ENCODE results near the gene PLA2G2C.
"Not testable (repeated sequence)": the region's sequence is repeated elsewhere in the genome, so short reads cannot be mapped to it uniquely, and the experiment has no call there.

Gene PLA2G2C

DNA sequence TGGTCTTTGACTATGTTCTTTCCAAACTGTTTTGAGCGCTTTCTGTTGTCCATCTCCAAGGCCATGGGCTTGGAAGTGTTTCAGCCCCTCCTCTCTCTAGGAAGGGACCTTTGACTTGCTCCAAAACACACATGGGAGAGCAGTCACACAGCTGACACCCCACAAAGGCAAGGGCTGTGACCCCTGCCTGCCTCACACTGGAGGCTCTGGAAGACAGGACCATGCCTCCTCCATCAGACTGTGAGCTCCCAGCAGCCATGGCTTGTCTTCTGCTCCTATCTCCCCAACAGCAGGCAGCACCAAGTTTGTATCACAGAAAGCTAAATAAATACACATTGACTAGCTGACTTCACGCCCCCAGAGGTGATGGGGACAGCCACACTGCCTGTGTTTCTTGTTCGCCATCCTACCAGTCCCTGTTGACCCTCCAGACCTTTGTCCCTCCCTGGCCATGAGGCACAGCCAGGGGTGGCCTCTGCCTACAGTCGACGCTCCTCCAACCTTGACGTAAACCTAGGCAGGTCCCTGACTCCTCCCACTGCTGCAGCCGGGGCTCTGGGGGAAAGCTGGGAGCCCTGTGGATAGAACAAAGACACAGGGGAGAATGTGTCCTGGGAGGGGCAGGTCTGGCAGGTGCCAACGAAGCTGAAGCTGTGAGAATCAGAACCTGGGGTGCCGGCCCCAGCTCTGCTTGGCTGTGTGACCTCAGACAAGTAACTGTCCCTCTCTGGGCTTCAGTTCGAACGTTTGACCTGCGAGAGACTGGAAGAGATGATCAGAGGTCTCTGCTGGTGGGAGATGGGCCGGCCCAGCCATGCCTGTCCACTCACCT, 42.4 kb downstream of the PLA2G2C start:
- Mint-ChIP-seq H3K4me3 (no peak overlapping the region), H3K27me3 (peaks cover 4% of the 10 kb centered on the region), H3K36me3 (ENCODE audit: low read depth) (no peaks in the 10 kb centered on the region), H3K9me3 (no peaks in the 10 kb centered on the region), H3K27ac (no peak overlapping the region), H3K4me1 (ENCODE audit: low read depth) (no peaks in the 10 kb centered on the region)
- DNase-seq: no peak

DNA sequence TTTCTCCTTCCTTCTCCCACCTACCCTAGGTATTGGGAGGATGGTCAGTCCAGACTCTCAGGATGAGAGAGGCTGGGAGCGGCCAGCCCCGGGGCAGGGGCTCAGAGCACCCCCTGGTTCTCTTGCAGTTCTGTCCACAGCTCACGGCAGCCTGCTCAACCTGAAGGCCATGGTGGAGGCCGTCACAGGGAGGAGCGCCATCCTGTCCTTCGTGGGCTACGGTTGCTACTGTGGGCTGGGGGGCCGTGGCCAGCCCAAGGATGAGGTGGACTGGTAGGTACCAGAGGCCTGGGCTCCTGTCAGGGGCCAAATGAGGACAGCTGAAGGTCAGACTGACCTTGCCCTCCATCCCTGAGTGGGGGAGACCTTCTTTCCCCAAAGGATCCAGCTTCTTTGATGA, 43.0 kb downstream of the PLA2G2C start:
- no peak overlapping the region for H3K4me3 Mint-ChIP-seq
- H3K36me3 Mint-ChIP-seq (ENCODE audit: low read depth): no peaks in the 10 kb centered on the region
- H3K27me3 Mint-ChIP-seq: peaks cover 4% of the 10 kb centered on the region
- no peak for DNase-seq
- no peaks in the 10 kb centered on the region for H3K4me1 Mint-ChIP-seq (ENCODE audit: low read depth)
- no peak overlapping the region for H3K27ac Mint-ChIP-seq
- no peaks in the 10 kb centered on the region for H3K9me3 Mint-ChIP-seq

- Mint-ChIP-seq H3K4me3 (no peak overlapping the region), H3K27me3 (peaks cover 7% of the 10 kb centered on the region), H3K27ac (no peak overlapping the region), H3K36me3 (ENCODE audit: low read depth) (no peaks in the 10 kb centered on the region), H3K4me1 (ENCODE audit: low read depth) (no peaks in the 10 kb centered on the region), H3K9me3 (no peaks in the 10 kb centered on the region)
- no peak for DNase-seq
Measured at GRCh38 chr1:20142001-20142710, 44.2 kb downstream of the PLA2G2C start.

DNA sequence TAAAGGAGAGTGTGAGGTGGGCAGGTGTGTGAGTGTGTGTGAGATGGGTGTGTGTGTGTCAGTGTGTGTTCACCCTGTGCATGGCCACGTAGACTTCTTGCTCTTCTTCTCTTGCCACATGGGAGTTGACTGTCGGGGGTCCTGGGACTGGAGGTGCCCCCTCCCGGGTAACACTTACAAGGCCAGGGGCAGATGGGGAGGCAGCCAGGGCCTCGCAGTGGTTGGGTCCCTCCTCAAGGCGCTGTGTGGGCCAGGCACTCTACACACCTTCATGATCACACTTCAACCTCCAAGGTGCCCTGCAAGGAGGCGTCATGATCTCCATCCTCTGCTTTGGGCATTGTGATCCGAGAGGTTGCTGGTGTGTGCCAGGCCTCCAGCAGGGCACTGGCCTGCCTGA, 44.9 kb downstream of the PLA2G2C start:
- Mint-ChIP-seq H3K4me1 (ENCODE audit: low read depth) (no peaks in the 10 kb centered on the region), H3K9me3 (no peaks in the 10 kb centered on the region), H3K36me3 (ENCODE audit: low read depth) (no peaks in the 10 kb centered on the region), H3K27me3 (peaks cover 7% of the 10 kb centered on the region), H3K27ac (no peak overlapping the region), H3K4me3 (no peak overlapping the region)
- no peak for DNase-seq

- Mint-ChIP-seq H3K9me3 (no peaks in the 10 kb centered on the region), H3K36me3 (ENCODE audit: low read depth) (no peaks in the 10 kb centered on the region), H3K27me3 (peaks cover 11% of the 10 kb centered on the region), H3K4me1 (ENCODE audit: low read depth) (no peaks in the 10 kb centered on the region), H3K27ac (no peak overlapping the region), H3K4me3 (no peak overlapping the region)
- no peak for DNase-seq
Measured at GRCh38 chr1:20141001-20141400, 45.3 kb downstream of the PLA2G2C start.

DNA sequence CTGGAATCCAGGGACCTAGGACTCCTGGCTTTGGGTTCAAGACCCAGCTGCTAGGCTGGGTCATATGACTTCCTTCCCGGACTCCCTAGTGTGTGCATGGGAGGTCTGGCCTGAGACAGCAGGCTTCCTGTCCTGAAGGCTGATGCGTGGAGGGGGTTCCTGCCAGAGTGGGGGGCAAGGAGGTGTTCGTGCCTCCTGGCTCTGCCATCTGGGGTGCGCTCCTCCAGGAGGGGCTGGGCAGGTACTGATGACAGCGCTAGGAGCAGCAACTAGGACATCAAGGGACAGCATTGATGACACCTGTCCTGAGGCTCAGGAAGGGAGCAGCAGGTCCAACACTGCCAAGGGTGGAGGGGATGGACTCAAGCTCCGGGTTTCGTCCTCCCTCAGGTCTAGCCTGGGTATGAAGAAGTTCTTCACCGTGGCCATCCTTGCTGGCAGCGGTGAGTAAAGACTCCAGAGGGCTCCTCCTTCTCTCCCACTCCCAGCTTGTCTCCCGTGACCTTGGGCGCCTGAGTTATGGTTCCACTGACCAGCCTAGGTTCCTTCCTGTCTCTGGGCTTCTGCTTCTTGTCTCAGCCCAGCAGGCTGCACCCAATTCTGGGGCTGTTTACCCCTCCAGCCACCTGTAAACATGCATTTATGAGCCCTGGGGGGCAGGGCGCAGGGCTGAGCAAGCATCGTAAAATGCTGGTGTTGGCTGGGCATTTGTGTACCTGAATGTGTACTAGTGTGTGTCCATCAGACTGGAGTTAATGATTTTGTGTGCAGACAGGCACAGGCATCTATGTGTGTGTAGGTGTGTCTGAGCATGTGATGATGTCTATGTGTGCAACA, 46.3 kb downstream of the PLA2G2C start:
- Mint-ChIP-seq H3K9me3 (no peaks in the 10 kb centered on the region), H3K4me1 (ENCODE audit: low read depth) (no peaks in the 10 kb centered on the region), H3K27ac (no peak overlapping the region), H3K4me3 (no peak overlapping the region), H3K27me3 (peaks cover 13% of the 10 kb centered on the region), H3K36me3 (ENCODE audit: low read depth) (no peaks in the 10 kb centered on the region)
- DNase-seq: no peak

- no peak for DNase-seq
- H3K27me3 Mint-ChIP-seq: peaks cover 13% of the 10 kb centered on the region
- H3K36me3 Mint-ChIP-seq (ENCODE audit: low read depth): no peaks in the 10 kb centered on the region
- H3K4me1 Mint-ChIP-seq (ENCODE audit: low read depth): no peaks in the 10 kb centered on the region
- H3K4me3 Mint-ChIP-seq: no peak within 1 kb of the TSS
- no peaks in the 10 kb centered on the region for H3K9me3 Mint-ChIP-seq
- H3K27ac Mint-ChIP-seq: no peak within 1 kb of the TSS
Measured at GRCh38 chr1:20138961-20139550, 47.3 kb downstream of the PLA2G2C start, which contains the start of gene PLA2G2F. Gene PLA2G2F, plus strand, starts transcription at chr1:20139323. Its CDS starts 105 bp downstream, at chr1:20139428.

DNA sequence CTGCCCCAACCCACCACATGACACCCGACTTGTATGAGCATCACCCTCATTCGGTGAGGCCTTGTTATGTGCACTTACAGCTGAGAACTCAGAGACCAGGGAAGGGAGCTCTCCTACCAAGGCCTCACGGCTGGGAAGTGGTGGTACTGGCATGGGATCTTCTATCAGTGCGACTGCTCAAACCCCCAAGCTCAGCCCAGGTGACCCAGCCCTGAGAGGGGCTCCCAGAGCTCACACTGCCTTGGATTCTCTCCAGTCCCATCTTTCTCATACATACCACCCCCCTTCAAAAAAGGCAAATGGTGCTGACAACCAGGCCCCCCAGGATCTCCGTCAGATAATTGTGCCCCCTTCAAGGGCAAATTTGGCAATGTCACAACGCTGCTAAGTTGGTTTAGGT, 48.0 kb downstream of the PLA2G2C start:
- H3K4me1 Mint-ChIP-seq (ENCODE audit: low read depth): no peaks in the 10 kb centered on the region
- no peak overlapping the region for H3K4me3 Mint-ChIP-seq
- no peaks in the 10 kb centered on the region for H3K36me3 Mint-ChIP-seq (ENCODE audit: low read depth)
- no peaks in the 10 kb centered on the region for H3K9me3 Mint-ChIP-seq
- H3K27me3 Mint-ChIP-seq: peaks cover 13% of the 10 kb centered on the region
- DNase-seq: no peak
- H3K27ac Mint-ChIP-seq: no peak overlapping the region

- no peak for DNase-seq
- H3K36me3 Mint-ChIP-seq (ENCODE audit: low read depth): no peaks in the 10 kb centered on the region
- no peak overlapping the region for H3K4me3 Mint-ChIP-seq
- no peaks in the 10 kb centered on the region for H3K4me1 Mint-ChIP-seq (ENCODE audit: low read depth)
- H3K27ac Mint-ChIP-seq: no peak overlapping the region
- H3K9me3 Mint-ChIP-seq: no peaks in the 10 kb centered on the region
- peaks cover 16% of the 10 kb centered on the region for H3K27me3 Mint-ChIP-seq
Measured at GRCh38 chr1:20137604-20138003, 48.7 kb downstream of the PLA2G2C start.

DNA sequence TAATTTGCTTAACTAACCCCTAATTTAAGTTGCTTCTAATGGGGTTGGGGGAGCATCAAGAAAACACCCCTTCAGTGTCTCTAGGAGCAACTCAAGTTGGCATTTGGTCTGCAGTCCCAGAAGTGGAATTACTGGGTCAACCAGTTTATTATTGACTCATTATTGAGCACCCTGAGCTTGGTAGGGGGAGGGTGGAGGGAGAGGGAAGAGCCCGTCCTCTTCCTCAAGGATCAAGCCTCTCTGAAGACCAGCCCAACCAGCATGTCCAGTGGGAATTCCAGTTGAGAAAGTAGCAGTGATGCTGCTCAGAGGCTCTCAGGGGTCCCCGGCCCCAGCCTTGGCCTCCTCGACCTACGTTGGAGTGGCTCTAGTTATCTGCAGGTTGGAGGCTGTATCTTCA, 49.3 kb downstream of the PLA2G2C start:
- Mint-ChIP-seq H3K4me3 (no peak overlapping the region), H3K9me3 (no peaks in the 10 kb centered on the region), H3K27ac (no peak overlapping the region), H3K4me1 (ENCODE audit: low read depth) (no peaks in the 10 kb centered on the region), H3K27me3 (peaks cover 19% of the 10 kb centered on the region), H3K36me3 (ENCODE audit: low read depth) (no peaks in the 10 kb centered on the region)
- no peak for DNase-seq

- Mint-ChIP-seq H3K4me1 (ENCODE audit: low read depth) (no peaks in the 10 kb centered on the region), H3K27me3 (peaks cover 24% of the 10 kb centered on the region), H3K9me3 (no peaks in the 10 kb centered on the region), H3K36me3 (ENCODE audit: low read depth) (no peaks in the 10 kb centered on the region), H3K4me3 (no peak overlapping the region), H3K27ac (no peak overlapping the region)
- no peak for DNase-seq
Measured at GRCh38 chr1:20136249-20136648, 50.1 kb downstream of the PLA2G2C start.

- no peak overlapping the region for H3K4me3 Mint-ChIP-seq
- no peaks in the 10 kb centered on the region for H3K4me1 Mint-ChIP-seq (ENCODE audit: low read depth)
- DNase-seq: no peak
- H3K27ac Mint-ChIP-seq: no peak overlapping the region
- H3K36me3 Mint-ChIP-seq (ENCODE audit: low read depth): no peaks in the 10 kb centered on the region
- peaks cover 20% of the 10 kb centered on the region for H3K27me3 Mint-ChIP-seq
- H3K9me3 Mint-ChIP-seq: no peaks in the 10 kb centered on the region
Measured at GRCh38 chr1:20134995-20135394, 51.3 kb downstream of the PLA2G2C start.

- H3K36me3 Mint-ChIP-seq (ENCODE audit: low read depth); H3K27ac Mint-ChIP-seq; H3K9me3 Mint-ChIP-seq; H3K4me3 Mint-ChIP-seq; H3K4me1 Mint-ChIP-seq (ENCODE audit: low read depth); DNase-seq: not testable (repeated sequence)
- peaks cover 18% of the 10 kb centered on the region for H3K27me3 Mint-ChIP-seq
Measured at GRCh38 chr1:20130518-20130917, 55.8 kb downstream of the PLA2G2C start.

DNA sequence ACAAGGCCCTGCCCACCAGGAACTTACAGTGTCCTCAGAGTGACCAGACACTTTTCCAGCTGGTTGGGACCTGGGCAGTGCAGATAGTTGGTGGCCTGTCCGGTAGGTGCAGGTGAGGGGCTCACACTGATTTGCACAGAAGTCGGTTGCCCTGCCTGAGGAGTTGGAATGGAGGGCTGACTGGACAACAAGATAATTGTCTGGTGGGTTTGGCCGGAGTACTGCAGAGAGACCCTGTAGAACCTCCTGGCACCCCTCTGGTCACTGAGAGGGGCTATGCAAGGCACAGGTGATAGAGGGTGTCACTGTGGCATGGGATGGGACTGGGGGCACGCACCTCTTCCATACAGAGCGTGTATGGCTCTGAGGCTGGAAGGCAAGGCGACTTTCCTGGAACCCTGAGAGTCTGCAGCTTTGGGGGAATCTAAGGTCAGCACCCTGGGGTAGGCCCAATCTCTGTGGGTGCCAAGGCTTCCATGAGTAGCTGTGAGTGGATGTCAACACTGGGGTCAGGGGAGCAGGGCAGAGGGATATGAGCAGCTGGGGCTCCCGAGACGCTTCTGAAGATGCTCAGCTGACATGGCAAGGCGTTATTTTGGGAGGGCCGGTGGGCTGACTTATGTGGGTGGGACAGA, 59.4 kb downstream of the PLA2G2C start:
- Mint-ChIP-seq H3K9me3 (no peaks in the 10 kb centered on the region), H3K27me3 (peaks cover 36% of the 10 kb centered on the region), H3K27ac (no peak overlapping the region), H3K36me3 (ENCODE audit: low read depth) (no peaks in the 10 kb centered on the region), H3K4me1 (ENCODE audit: low read depth) (peaks cover 2% of the 10 kb centered on the region), H3K4me3 (no peak overlapping the region)
- DNase-seq: no peak

Measured in activated T-cell treated with anti-CD3 and anti-CD28 coated beads, Interleukin-2, amount 50 U/mL, for 24 hours (primary cell).